IPS-11a (cell line): ENCODE measurements around the gene MTA2.
"Not testable (repeated sequence)": the region's sequence is repeated elsewhere in the genome, so short reads cannot be mapped to it uniquely, and the experiment has no call there.

Experiments used
- H3K4me3 ChIP-seq: one replicate; pipeline ENCODE4 v1.5.1; 2013; ENCODE audit warnings: low read depth, low read length, control low read depth

MTA2 gene

DNA sequence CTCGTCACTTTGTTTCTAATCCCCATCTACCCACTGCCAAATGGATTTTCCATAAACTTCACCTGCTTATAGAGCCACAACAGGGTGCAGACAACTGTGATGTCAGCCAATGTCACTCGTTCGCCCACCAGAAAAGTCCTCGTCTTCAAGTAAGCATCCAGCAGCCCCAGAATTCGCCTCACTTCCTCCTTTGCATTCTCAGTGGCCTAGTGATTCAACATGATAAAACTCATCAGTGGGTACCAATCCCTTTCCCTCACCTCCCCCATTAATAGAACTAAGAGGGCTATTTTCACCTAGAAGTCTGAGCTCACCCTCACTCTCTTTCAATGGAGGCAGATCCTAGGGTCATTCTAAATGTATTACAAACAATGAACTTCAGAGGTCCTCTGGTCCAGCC lies 30.8 kb downstream of the MTA2 start:
- H3K4me3 ChIP-seq: not testable (repeated sequence)

- no peak overlapping the region for H3K4me3 ChIP-seq
Measured at GRCh38 chr11:62569611-62570010, 32.1 kb downstream of the MTA2 start.

GRCh38 chr11:62567018-62567633 lies 34.5 kb downstream of the MTA2 start:
- no peak overlapping the region for H3K4me3 ChIP-seq

GRCh38 chr11:62566247-62566646 lies 35.4 kb downstream of the MTA2 start:
- H3K4me3 ChIP-seq: no peak overlapping the region

- H3K4me3 ChIP-seq: no peak overlapping the region
Measured at GRCh38 chr11:62565100-62565802, 36.4 kb downstream of the MTA2 start.

GRCh38 chr11:62561677-62562230 lies 39.9 kb downstream of the MTA2 start:
- H3K4me3 ChIP-seq: not testable (repeated sequence)

- H3K4me3 ChIP-seq: no peak overlapping the region
Measured at GRCh38 chr11:62560566-62561103, 41.0 kb downstream of the MTA2 start.

DNA sequence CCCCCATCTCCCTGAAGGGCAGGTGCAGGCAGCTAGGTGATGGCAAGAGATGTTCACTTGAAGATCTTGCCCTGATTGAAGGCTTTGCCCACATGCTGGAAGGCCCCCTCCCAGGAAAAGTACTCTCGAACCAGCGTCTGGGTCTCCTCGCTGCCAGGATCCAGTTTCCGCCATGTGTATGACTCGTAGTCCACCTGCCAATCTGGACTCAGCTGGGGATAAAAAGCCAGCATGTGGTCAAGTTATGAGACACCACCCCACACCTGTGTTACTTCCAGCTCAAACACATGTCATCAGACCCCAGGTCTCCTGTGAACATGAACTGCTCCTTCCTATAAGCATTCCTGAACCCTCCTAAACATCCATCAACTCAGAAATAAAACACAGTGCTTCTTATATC lies 42.0 kb downstream of the MTA2 start:
- not testable (repeated sequence) for H3K4me3 ChIP-seq

DNA sequence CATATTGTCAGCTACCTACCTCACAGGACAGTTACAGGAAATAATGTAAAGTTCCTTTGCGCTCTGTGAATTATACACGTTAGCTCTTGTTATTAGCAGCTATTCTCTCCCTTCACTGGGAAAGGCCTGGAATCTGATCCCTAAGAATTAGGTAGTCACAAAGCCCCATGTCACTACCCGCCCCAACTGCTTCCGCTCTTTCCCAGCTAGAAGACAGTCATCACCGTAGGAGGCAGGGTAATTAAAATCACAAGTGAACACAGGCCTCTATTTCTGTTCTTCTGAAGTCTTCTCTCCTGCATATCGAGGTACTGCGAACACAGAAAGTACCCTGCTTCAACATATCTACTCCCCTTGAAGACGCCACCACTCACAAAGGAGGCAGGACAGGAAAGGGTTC lies 42.5 kb downstream of the MTA2 start:
- H3K4me3 ChIP-seq: no peak overlapping the region

DNA sequence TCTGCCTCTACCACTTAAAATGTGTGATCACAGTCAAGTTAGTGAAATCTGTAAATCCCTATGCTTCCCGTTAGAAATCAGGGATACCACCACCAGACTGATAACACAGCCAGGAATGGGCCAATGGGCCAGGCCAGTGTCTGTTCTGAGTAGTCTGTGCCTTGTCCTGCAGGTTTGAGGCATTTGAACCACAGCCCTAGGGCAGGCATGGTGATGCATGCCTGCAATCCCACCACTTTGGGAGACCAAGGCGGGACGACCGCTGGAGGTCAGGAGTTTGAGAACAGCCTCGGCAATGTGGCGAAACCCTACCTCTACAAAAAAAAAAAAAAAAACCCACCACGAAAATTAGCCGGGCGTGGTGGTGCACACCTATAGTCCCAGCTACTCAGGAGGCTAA lies 43.0 kb downstream of the MTA2 start:
- H3K4me3 ChIP-seq: no peak overlapping the region

DNA sequence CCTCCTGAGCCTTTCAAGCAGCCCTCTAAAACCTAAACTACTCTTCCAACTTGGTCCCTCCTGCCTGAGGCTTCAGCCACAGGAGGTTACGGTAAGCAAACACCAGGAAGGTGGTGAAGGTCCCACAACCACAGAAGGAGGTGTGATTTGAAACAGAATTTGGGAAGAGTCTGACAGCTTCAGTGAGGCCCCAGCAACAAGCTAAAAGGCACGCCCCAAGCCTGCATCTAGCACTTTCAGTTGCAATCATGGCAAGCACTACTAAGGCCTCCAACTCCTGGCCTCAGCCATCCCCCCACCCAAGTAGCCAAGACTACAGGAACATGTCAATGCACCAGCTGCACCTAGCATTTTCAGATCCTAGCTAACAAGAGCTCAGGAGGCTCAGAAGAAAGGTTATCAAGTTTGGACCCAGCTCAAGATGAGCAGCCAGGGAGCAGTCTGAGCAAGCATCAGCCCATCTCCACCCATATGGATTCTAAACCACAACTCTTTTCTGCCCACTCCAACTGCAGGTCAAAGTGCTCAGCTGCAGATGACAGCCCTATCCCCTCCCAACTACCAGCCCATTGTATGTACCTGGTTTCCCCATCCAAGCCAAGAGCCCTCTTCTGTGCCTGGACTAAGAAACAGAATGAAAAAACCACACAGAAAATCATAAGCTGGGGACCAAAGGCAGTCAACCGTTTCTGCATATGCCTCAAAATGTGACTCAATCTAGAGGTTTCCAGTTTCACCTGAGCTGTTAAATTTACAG lies 44.6 kb downstream of the MTA2 start:
- no peak overlapping the region for H3K4me3 ChIP-seq

GRCh38 chr11:62556108-62556874 lies 45.4 kb downstream of the MTA2 start:
- no peak overlapping the region for H3K4me3 ChIP-seq

GRCh38 chr11:62555464-62556107 lies 46.1 kb downstream of the MTA2 start:
- no peak overlapping the region for H3K4me3 ChIP-seq

GRCh38 chr11:62554387-62555167 lies 47.1 kb downstream of the MTA2 start:
- no peak overlapping the region for H3K4me3 ChIP-seq

GRCh38 chr11:62553839-62554361 lies 47.8 kb downstream of the MTA2 start:
- no peak overlapping the region for H3K4me3 ChIP-seq

GRCh38 chr11:62553080-62553838 lies 48.4 kb downstream of the MTA2 start:
- H3K4me3 ChIP-seq: no peak overlapping the region

- H3K4me3 ChIP-seq: no peak overlapping the region
Measured at GRCh38 chr11:62552485-62553079, 49.1 kb downstream of the MTA2 start.

DNA sequence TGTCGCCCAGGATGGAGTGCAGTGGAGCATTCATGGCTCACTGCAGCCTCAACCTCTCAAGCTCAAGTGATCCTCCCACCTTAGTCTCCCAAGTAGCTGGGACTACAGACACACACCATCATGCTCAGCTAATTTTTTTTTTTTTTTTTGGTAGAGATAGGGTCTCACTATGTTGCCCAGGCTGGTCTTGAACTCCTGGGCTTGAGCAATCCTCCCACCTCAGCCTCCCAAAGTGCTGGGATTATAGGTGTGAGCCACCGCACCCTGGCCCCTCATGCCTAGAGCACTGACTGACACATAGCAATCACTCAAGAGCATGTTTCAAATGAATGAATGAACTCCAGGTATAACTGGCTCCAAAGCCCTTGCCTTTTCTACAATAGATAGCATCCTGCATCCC lies 51.2 kb downstream of the MTA2 start:
- not testable (repeated sequence) for H3K4me3 ChIP-seq
